ENCODE data around the gene COL23A1. TPM values are rescaled to one million over a fixed set of nuclear protein-coding genes. Genes with fewer than 3 reads are reported as not detected.

COL23A1 gene
- total and polyA plus RNA-seq, 2 donors (not counting 1 experiment from before 2014, with no cell fraction given), result 0.20 TPM; not detected in 1

- Mint-ChIP-seq H3K27me3 (peaks cover 3% of the 10 kb centered on the region), H3K4me3 (no peak overlapping the region), H3K9me3 (ENCODE audit: insufficient read depth) (no peaks in the 10 kb centered on the region), H3K27ac (no peak overlapping the region), H3K4me1 (no peaks in the 10 kb centered on the region)
- Histone ChIP-seq H3K9ac (ENCODE audit: low read length) (no peak overlapping the region), H3K79me2 (ENCODE audit: control insufficient read depth, insufficient read depth, low read length) (no peaks in the 10 kb centered on the region), H3K36me3 (replicated peaks in 1 of 2; ENCODE audit: control extremely low read depth in 1 of 2, control insufficient read depth in 1 of 2, extremely low read depth in 1 of 2, insufficient read depth in 2 of 2, low read length in 1 of 2) (no peaks in the 10 kb centered on the region), H3K9me3 (ENCODE audit: control extremely low read depth in 1 of 3, control insufficient read depth in 2 of 3, insufficient read depth in 1 of 3, low read length in 2 of 3) (peaks cover 0 to 3% (median 0%) of the 10 kb centered on the region in 3 donors), H4K20me1 (ENCODE audit: control insufficient read depth, insufficient read depth, low read length, poor library complexity, severe bottlenecking) (no peaks in the 10 kb centered on the region), H3K4me1 (ENCODE audit: control insufficient read depth in 2 of 2, insufficient read depth in 2 of 2, low read length in 2 of 2) (no peaks in the 10 kb centered on the region), H3K27ac (ENCODE audit: low read length in 2 of 2) (no peak overlapping the region), H3K4me3 (ENCODE audit: control extremely low read depth in 1 of 5, extremely low read depth in 1 of 5, insufficient read depth in 1 of 5, low read depth in 2 of 5, low read length in 4 of 5) (no peak overlapping the region), H3K27me3 (replicated peaks in 1 of 4; ENCODE audit: control extremely low read depth in 1 of 4, control insufficient read depth in 3 of 4, insufficient read depth in 4 of 4, low read length in 3 of 4) (no peaks in the 10 kb centered on the region), H2AFZ (ENCODE audit: insufficient read depth, low read depth, low read length, poor library complexity, severe bottlenecking) (no peak overlapping the region), H3K4me2 (replicated peaks; ENCODE audit: low read depth, low read length, poor library complexity, severe bottlenecking) (no peak overlapping the region)
- ChIA-PET POLR2A (no interaction called here), CTCF (no interaction called here)
- WGBS (ENCODE audit: insufficient coverage), result no CpG with 5 or more reads among the region's 6 CpGs
- TF ChIP-seq EZH2 (IDR thresholded peaks at IDR 0.05; ENCODE audit: borderline replicate concordance, insufficient read depth, low read depth, low read length, poor library complexity, severe bottlenecking) (no peak), CTCF (IDR thresholded peaks at IDR 0.05) (no peak)
- ATAC-seq (ENCODE audit: low read depth) (no peak), DNase-seq (no peak)
- intact Hi-C loops (cut with micrococcal nuclease), result no loop called here
These were observed 49.7 kb downstream of the COL23A1 start for GRCh38 chr5:178540526-178540925.

GRCh38 chr5:178538741-178539229 lies 51.4 kb downstream of the COL23A1 start:
- POLR2A ChIA-PET, result no interaction called here
- DNase-seq (no peak), ATAC-seq (ENCODE audit: low read depth) (no peak)
- Histone ChIP-seq H3K36me3 (replicated peaks in 1 of 2; ENCODE audit: control extremely low read depth in 1 of 2, control insufficient read depth in 1 of 2, extremely low read depth in 1 of 2, insufficient read depth in 2 of 2, low read length in 1 of 2) (no peaks in the 10 kb centered on the region), H3K27ac (ENCODE audit: low read length in 2 of 2) (no peak overlapping the region), H3K79me2 (ENCODE audit: control insufficient read depth, insufficient read depth, low read length) (no peaks in the 10 kb centered on the region), H3K4me1 (ENCODE audit: control insufficient read depth in 2 of 2, insufficient read depth in 2 of 2, low read length in 2 of 2) (no peaks in the 10 kb centered on the region), H3K27me3 (replicated peaks in 1 of 4; ENCODE audit: control extremely low read depth in 1 of 4, control insufficient read depth in 3 of 4, insufficient read depth in 4 of 4, low read length in 3 of 4) (no peaks in the 10 kb centered on the region), H3K9ac (ENCODE audit: low read length) (no peak overlapping the region), H4K20me1 (ENCODE audit: control insufficient read depth, insufficient read depth, low read length, poor library complexity, severe bottlenecking) (no peaks in the 10 kb centered on the region), H2AFZ (ENCODE audit: insufficient read depth, low read depth, low read length, poor library complexity, severe bottlenecking) (no peak overlapping the region), H3K4me3 (ENCODE audit: control extremely low read depth in 1 of 5, extremely low read depth in 1 of 5, insufficient read depth in 1 of 5, low read depth in 2 of 5, low read length in 4 of 5) (no peak overlapping the region), H3K4me2 (replicated peaks; ENCODE audit: low read depth, low read length, poor library complexity, severe bottlenecking) (no peak overlapping the region), H3K9me3 (ENCODE audit: control extremely low read depth in 1 of 3, control insufficient read depth in 2 of 3, insufficient read depth in 1 of 3, low read length in 2 of 3) (peaks cover 0 to 3% (median 0%) of the 10 kb centered on the region in 3 donors)
- H3K27me3 Mint-ChIP-seq, result peaks cover 3% of the 10 kb centered on the region
- no peak overlapping the region for H3K4me3 Mint-ChIP-seq
- CTCF ChIA-PET, result interaction anchor here (0.8 kb wide), 1 partner anchor 304 kb away, joined by 4 read pairs; no protein-coding TSS in a partner anchor
- intact Hi-C loops (cut with micrococcal nuclease), result no loop called here
- TF ChIP-seq CTCF (IDR thresholded peaks at IDR 0.05) (no peak), EZH2 (IDR thresholded peaks at IDR 0.05; ENCODE audit: borderline replicate concordance, insufficient read depth, low read depth, low read length, poor library complexity, severe bottlenecking) (no peak)
- WGBS (ENCODE audit: insufficient coverage), result no CpG with 5 or more reads among the region's 7 CpGs
- H3K9me3 Mint-ChIP-seq (ENCODE audit: insufficient read depth), result no peaks in the 10 kb centered on the region
- H3K4me1 Mint-ChIP-seq, result no peaks in the 10 kb centered on the region
- no peak overlapping the region for H3K27ac Mint-ChIP-seq

Measured in B cell (primary cell).